ENCODE measurements around the gene SERINC2.

- TF ChIP-seq CTCF (conservative IDR thresholded peaks at IDR 0.05 in 1 of 2, IDR thresholded peaks at IDR 0.05 in 1 of 2; ENCODE audit: low read depth in 1 of 2, low read length in 2 of 2), result no peak
- TF ChIP-seq EZH2 (IDR thresholded peaks at IDR 0.05; ENCODE audit: low read length, missing control alignments), result no peak
Measured at GRCh38 chr1:31414980-31415370, 2.0 kb downstream of the SERINC2 start.
